Activated CD4-positive, alpha-beta T cell treated with anti-CD3 and anti-CD28 coated beads, Interleukin-2, amount 50 U/mL, for 4 hours (primary cell): ENCODE results near the gene SLC35E1.
"Not testable (repeated sequence)": the region's sequence is repeated elsewhere in the genome, so short reads cannot be mapped to it uniquely, and the experiment has no call there.

Source experiments
- DNase-seq, 2 experiments: peaks; one replicate each; pipeline ENCODE4 v3.0.0-alpha.2; 2020

SLC35E1 gene

DNA sequence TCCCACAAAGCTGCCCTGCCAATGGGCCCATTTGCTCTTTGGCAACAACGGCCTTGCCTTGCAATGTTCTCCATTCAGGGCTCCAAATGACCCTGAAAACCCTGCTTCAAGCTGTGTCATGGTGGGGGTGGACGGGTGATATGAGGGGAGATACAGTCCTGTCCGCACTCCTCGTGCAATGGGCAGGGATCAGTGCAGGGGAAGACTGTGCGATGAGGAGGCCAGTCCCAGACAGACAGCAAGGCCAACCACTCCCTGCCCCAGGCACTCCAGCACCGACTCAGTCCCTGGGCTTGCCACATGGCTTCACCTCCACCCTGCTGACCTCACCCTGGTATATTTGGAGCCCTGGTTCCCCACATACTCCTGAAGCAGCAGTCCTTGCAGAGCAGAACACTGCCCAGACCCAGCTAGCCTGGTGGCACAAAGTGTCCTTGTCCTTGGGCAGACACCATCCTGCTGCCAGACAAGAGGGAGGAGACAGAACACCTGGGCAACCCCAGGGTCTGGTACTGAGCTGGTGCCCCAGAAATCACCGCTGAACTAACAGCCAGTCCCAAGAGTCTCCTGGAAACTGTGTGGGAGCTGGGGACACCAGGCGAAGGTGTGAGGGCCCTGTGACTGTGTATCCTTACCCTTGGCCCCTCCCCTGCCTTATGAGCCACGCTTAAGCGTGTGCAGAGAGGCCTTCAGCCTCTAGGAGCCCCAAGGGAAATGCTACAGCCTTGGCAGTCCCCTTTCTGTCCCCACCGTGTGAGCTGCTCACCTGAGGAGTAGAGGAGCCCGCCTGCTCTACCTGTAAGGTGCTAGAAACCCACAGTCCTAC is 9.1 kb upstream of the SLC35E1 start:
- DNase-seq: no peak

DNA sequence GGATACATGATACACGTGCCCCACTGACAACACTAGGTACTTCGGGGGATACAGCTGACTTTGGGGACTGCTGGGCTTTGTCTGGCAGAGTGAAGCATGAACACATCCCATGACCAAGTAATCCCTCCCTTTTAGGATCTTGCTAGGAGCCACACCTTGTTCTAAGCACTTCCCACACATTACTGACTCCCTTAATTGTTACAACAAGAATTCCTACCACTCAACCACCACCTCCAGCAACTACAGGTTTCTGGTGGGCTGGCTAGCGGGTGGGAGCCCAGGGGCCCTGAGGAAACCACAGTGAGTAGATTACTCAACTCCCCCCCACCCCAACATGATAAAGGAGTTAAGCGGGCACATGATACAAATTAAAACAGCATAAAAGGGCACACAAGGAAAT is 7.2 kb upstream of the SLC35E1 start:
- DNase-seq: no peak

DNA sequence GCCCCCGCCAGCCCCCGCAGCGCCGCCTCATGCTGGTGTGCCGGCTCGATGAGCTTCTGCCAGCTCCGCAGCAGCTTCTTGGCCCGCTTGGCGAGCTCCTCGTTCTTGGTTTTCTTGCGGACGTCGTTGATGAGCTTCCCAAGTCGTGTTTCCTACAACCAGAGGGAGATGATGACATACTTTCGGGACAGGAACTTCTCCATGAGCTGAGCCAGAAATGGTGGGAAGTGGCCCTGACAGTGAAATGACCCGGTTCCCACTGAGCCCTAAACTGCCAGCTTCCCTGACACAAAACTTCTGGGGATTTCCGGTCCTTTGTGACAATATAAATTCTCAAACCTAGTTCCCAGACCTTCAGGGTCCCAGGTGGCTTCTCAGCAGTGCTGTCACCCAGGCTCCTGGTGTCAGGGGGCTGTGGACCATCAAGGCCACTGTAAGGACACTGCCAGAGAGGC is 5.3 kb upstream of the SLC35E1 start:
- no peak for DNase-seq

DNA sequence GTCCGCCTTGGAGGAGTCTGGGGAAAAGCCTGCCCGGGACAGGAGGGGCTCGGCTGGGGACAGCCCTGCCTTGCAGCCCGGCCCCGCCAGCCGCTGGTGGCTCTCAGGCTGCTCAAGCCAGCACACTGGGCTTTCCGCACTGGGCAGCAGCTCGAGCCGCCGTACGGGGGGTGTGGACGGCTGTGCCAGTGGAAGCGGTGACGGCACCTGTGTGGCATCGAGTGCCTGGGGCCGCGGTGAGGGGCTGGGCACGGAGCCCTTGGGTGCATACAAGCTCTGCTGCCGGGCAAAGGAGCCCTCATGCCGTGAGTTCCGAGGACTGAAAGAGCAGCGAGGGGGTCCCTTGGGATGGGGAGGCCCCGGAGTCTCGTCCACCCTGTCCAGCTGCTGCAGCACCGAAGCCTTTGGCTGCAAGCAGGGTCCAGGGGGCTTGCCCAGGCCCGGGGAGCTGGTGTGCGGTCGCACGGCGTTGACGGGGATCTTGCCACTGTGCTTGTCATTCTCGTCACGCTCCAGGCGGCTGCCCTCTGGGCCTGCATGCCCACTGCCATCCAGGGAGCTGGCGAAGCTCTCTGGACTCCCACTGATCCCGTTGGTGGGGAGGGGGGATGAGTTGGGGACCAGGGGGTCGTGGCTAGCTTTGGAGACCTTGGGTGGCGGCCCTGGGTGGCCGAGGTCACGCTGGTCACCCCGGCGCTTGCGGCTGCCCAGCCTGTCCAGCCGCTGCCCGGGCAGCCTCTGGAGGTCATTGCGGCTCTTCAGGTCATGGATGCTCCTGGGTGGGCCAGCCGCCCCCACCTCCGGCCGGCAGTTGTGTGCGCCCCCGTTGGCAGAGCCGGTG is 4.7 kb upstream of the SLC35E1 start:
- DNase-seq: no peak

DNA sequence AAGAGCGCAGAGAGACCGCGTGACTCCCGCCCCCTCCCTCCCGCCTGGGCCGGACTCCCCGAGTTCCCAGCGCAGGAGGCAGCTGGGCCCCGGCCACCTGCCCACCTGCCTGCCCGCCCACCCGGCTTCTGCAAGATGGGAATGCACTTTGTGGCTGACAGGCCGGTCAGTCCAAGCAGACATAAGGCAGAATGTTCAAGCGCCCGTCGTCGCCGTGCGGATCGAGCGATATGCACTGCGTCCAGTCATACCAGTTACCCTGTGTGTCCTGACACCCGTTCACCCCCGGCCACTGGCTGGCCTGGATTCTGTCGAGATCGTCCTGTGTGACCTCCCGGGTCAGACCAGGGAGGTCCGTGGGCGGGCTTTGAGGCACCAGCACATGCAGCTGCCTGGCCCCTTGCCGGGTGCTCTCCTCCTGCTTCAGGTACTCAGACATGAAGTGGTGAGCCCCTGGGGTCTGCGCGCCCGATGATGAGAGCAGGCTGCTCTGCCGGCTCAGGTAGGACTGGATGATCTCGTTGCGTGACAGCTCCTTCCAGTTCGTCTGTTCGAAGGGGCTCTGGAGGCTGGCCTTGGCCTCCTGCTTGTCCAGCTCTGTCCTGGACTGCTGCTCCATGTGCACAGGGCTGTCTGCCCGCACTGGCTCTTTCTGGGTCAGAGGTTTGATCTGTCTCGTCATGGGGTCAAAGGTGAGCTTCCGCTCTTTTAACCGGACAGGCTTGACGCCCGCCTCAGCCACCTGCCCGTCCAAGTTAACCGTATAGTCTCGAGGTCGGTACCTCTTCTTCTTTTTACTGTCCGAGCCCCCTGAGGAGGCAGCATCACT is 3.9 kb upstream of the SLC35E1 start:
- DNase-seq: no peak

- DNase-seq: no peak
Measured at GRCh38 chr19:16575282-16575681, 3.1 kb upstream of the SLC35E1 start.

DNA sequence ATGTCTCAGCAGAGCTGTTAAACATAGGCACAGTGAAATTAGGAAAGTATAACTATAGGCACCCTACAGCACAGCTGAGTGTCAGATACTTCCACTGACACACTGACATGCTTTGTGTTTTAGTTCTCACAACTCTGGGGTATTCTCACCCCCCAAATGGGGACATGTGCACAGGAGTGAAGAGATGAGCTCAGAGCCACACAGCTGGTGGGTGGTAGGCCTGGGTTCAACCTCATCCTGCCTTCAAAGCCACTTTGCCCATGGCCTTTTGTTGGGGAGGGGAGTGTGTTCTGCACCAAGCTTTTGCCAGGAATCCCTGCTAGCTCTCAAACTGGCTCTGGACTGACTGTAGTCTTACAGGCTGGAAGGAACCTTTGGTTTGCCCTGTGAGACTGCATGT is 1.7 kb upstream of the SLC35E1 start:
- no peak for DNase-seq

GRCh38 chr19:16573296-16573695 is 1.1 kb upstream of the SLC35E1 start:
- DNase-seq: no peak

DNA sequence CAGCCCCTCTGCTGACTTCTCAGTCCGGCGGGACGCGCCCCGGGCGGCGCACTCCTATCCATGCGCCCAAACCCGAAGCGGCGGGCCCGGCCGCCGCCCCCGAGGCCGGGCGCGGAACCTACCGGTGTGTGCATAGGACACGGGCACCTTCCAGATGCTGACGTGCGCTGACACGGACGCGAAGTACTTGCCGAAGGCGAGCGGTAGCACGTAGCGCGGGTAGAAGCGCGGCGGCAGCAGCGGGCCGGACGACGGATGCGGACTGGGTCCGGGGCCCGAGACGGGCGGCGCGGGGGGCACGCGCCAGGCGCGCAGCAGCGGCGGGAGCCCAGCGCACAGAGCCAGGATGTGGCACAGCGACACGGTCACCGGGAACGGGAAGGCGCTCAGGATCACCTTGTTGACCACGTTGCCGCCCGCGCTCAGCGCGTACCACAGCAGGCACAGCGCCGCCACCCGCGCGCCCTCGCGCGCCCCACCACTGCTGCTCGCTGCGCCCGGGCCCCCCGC is 338 bp downstream of the SLC35E1 start:
- DNase-seq: no peak

DNA sequence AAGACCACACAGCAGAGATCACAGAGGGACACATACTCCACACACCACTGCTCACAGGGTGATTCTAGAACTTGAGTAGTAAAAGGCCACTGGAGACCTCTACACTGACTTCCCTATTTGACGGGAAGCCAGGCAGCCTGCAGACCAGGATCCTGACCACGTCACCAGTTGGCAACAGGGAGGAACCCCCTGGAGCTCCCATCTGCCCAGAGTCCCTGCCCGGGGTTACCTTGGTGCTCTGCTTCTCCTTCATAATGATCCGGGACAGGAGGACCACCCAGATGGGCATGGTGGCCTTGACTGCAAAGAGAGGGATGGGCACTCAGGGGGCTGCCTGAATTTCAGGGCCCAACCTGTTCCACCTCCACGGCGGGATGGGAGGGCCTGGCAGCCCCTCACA is 932 bp downstream of the SLC35E1 start:
- DNase-seq: no peak

DNA sequence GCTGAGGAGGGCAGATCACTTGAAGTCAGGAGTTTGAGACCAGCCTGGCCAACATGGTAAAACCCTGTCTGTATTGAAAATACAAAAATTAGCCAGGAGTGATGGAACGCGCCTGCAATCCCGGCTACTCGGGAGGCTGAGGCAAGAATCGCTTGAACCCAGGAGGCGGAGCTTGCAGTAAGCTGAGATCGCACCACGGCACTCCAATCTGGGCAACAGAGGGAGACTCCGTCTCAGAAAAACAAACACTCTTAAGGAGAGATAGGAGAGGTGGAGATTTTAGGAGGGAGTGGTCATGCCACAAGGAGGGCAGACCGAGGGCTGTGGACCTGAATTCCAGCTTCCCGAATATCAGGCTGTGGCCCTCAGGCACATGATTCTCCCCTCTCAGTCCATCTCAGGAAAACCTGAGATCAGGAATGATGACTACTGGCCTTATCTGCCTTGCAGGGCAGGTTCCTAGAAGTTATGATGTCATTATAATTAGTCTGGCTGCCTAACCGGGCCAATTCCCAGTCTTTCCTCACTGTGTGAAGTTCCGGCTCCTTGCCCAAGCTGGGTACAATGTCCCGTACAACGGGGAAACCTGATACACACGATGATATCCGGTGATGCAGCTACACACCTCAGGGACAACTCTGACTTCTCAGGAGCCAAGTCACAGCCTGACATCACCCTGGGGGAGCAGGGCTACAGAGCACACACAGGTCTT is 2.5 kb downstream of the SLC35E1 start:
- no peak for DNase-seq

DNA sequence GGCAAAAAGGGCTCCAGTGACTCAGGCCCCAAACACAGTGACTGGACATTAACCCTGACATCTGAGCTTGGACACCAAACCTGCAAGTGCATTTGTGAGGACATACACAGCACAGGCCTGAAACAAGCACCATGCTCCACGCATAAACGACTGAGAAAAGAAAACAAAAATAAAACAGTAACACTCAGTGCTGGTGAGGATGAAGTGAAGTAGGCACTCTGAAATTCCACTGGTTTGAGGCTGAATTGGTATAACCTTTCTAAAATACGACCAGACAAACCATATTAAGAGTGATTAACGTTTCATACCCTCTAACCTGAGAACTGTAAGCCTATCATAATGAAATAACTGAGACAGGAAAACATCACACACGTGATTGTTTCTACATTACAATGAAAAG is 5.5 kb downstream of the SLC35E1 start:
- no peak for DNase-seq

GRCh38 chr19:16566161-16566560 is 6.1 kb downstream of the SLC35E1 start:
- DNase-seq: peak; percentile 65 to 69

- DNase-seq: no peak
Measured at GRCh38 chr19:16564842-16565241, 7.4 kb downstream of the SLC35E1 start.

GRCh38 chr19:16562608-16563025 is 9.6 kb downstream of the SLC35E1 start:
- no peak for DNase-seq

GRCh38 chr19:16561382-16561781 is 10.8 kb downstream of the SLC35E1 start:
- DNase-seq: no peak

DNA sequence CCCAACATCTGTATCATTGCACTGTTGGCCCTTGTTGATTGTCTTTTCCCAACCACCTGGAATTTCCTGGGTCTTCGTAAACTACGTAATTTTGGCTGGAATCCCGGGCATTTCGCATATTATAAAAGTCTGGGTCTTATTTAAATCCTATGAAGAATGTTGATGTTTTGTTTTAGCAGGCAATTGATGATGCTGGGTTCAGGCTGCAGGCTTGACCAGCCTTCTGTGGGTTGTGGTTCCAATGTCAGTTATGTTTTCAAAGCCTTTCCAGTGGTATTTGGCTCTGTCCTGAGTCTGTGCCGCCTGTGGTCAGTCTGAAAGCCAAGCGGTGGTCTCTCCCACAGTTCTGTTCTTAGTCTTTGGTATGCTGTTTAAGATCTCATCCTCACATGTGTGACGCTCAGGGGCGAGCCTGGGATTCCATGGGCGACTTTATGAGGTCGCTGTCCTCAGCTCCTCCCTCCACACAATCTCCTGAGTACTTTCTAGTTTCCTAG is 12.4 kb downstream of the SLC35E1 start:
- DNase-seq: no peak

DNA sequence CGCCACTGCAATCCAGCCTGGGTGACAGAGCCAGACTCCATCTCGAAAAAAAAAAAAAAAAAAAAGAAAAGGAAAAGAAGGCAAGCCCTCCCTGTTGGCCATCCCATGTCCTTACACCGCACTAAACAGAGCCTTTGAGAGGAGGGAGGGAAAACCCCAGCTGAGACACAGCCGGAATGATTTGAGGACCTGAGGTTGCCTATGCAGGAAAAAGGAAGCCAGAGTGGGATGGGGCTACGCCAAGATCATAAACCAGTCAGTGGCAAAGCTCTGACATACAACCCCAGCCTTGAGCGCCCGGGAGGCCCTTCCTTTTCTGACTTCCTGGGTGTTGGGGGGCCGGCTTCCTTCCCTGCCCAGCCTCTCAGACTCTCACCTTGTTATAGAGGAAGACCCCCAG is 17.4 kb downstream of the SLC35E1 start:
- DNase-seq: no peak

DNA sequence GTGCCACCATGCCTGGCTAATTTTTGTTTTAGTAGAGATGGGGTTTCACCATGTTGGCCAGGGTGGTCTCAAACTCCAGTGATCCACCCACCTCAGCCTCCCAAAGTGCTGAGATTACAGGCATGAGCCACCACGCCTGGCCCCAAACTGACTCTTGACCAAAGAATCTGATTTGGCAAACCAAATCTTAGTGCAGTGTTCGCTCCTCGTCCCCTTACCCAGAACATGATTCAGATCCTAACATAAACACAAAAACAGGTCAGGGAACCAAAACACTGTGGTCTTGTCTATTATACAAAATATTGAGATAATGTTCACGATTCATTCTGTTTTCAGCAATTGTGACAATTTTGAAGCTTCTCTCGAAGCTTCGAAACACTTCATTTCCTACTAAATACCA is 20.3 kb downstream of the SLC35E1 start:
- DNase-seq: not testable (repeated sequence)

DNA sequence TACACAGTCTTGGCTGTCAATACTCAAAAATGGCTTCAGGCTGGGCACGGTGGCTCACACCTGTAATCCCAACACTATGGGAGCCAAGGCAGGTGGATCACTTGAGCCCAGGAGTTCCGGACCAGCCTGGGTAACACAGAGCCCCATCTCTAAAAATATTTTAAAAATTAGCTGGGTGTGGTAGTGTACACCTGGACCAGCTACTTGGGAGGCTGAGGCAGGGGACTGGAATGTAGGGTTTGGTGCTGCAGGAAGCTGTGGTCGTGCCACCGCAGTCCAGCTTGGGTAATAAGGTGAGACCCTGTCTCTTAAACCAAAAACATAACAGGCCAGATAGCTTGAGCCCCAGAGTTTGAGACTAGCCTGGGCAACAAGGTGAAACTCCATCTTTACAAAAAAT is 23.3 kb downstream of the SLC35E1 start:
- DNase-seq: no peak

DNA sequence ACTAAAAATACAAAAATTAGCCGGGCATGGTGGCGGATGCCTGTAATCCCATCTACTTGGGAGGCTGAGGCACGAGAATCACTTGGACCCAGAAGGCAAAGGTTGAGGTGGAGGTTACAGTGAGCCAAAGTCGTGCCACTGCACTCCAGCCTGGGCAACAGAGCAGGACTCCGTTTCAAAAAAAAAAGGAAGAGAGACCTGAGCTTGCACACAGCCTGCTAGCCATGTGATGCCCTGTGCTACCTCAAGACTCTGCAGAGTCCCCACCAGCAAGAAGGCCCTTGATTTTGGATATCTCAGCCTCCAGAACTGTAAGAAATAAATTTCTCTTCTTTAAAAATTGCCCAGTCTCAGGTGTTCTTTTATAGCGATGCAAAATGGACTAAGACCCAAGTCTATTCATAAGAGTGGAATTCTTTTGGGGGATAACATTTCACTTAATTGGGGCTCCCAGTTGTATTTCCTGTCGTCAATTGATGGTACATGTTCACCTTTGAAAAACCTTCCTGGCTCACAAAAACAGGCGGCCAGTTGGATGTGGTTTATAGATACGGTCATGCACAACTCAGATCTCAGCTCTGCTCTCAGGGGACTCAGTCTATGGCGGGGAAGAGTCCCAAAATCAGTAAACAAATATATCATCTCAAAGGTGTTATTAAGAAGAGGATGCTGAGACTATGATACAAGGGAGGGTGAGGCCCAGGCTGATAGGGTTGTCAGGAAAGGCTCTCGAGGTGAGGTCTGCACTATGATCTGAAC is 27.6 kb downstream of the SLC35E1 start:
- DNase-seq: no peak
